ENCODE data around the gene MEX3D. TPM values are rescaled to one million over a fixed set of nuclear protein-coding genes. Genes with fewer than 3 reads are reported as not detected.

The MEX3D gene
- polyA plus RNA-seq, 1 donor: 17.8 TPM

GRCh38 chr19:1610579-1610978, 42.5 kb upstream of the MEX3D start:
- peaks cover 49% of the 10 kb centered on the region for H3K36me3 ChIP-seq (ENCODE audit: control insufficient read depth, insufficient read depth, low read length)

GRCh38 chr19:1609680-1610474, 41.8 kb upstream of the MEX3D start:
- H3K36me3 ChIP-seq (ENCODE audit: control insufficient read depth, insufficient read depth, low read length): peaks cover 42% of the 10 kb centered on the region
- no peak for DNase-seq
- H3K9me3 ChIP-seq (ENCODE audit: control insufficient read depth, low read depth, low read length): no peaks in the 10 kb centered on the region
- no CpG with 5 or more reads among the region's 16 CpGs for WGBS (ENCODE audit: insufficient coverage, low lambda C conversion rate)
- H3K4me1 ChIP-seq (ENCODE audit: control insufficient read depth, insufficient read depth, low read length): peaks cover 22% of the 10 kb centered on the region
- no peaks in the 10 kb centered on the region for H3K27me3 ChIP-seq (ENCODE audit: control insufficient read depth, insufficient read depth, low read length)
- H3K27ac ChIP-seq (ENCODE audit: low read length): no peak overlapping the region
- no peak overlapping the region for H3K4me3 ChIP-seq (ENCODE audit: low read length)

More at GRCh38 chr19:1610579-1610978, 42.5 kb upstream of the MEX3D start:
- no peaks in the 10 kb centered on the region for H3K27me3 ChIP-seq (ENCODE audit: control insufficient read depth, insufficient read depth, low read length)
- no CpG with 5 or more reads among the region's 11 CpGs for WGBS (ENCODE audit: insufficient coverage, low lambda C conversion rate)
- no peaks in the 10 kb centered on the region for H3K9me3 ChIP-seq (ENCODE audit: control insufficient read depth, low read depth, low read length)
- no peak for DNase-seq
- H3K4me3 ChIP-seq (ENCODE audit: low read length): no peak overlapping the region
- peaks cover 22% of the 10 kb centered on the region for H3K4me1 ChIP-seq (ENCODE audit: control insufficient read depth, insufficient read depth, low read length)
- no peak overlapping the region for H3K27ac ChIP-seq (ENCODE audit: low read length)

GRCh38 chr19:1609103-1609396, 40.9 kb upstream of the MEX3D start:
- no peaks in the 10 kb centered on the region for H3K9me3 ChIP-seq (ENCODE audit: control insufficient read depth, low read depth, low read length)
- WGBS (ENCODE audit: insufficient coverage, low lambda C conversion rate): no CpG with 5 or more reads among the region's 10 CpGs
- peaks cover 34% of the 10 kb centered on the region for H3K36me3 ChIP-seq (ENCODE audit: control insufficient read depth, insufficient read depth, low read length)
- DNase-seq: no peak
- H3K27me3 ChIP-seq (ENCODE audit: control insufficient read depth, insufficient read depth, low read length): no peaks in the 10 kb centered on the region
- peaks cover 22% of the 10 kb centered on the region for H3K4me1 ChIP-seq (ENCODE audit: control insufficient read depth, insufficient read depth, low read length)
- no peak overlapping the region for H3K4me3 ChIP-seq (ENCODE audit: low read length)
- H3K27ac ChIP-seq (ENCODE audit: low read length): no peak overlapping the region

- Histone ChIP-seq H3K36me3 (ENCODE audit: control insufficient read depth, insufficient read depth, low read length) (peaks cover 29% of the 10 kb centered on the region), H3K27ac (ENCODE audit: low read length) (no peak overlapping the region), H3K9me3 (ENCODE audit: control insufficient read depth, low read depth, low read length) (no peaks in the 10 kb centered on the region), H3K27me3 (ENCODE audit: control insufficient read depth, insufficient read depth, low read length) (no peaks in the 10 kb centered on the region), H3K4me3 (ENCODE audit: low read length) (no peak overlapping the region), H3K4me1 (ENCODE audit: control insufficient read depth, insufficient read depth, low read length) (peaks cover 16% of the 10 kb centered on the region)
- no CpG with 5 or more reads among the region's 23 CpGs for WGBS (ENCODE audit: insufficient coverage, low lambda C conversion rate)
- DNase-seq: no peak
Observed at GRCh38 chr19:1608359-1609102, 40.4 kb upstream of the MEX3D start.

- H3K9me3 ChIP-seq (ENCODE audit: control insufficient read depth, low read depth, low read length): no peaks in the 10 kb centered on the region
- H3K27me3 ChIP-seq (ENCODE audit: control insufficient read depth, insufficient read depth, low read length): no peaks in the 10 kb centered on the region
- WGBS (ENCODE audit: insufficient coverage, low lambda C conversion rate): 40% methylated on average over 2 of the region's 16 CpGs
- DNase-seq: no peak
- H3K36me3 ChIP-seq (ENCODE audit: control insufficient read depth, insufficient read depth, low read length): peaks cover 17% of the 10 kb centered on the region
- peak overlapping the region; percentile 94 for H3K4me3 ChIP-seq (ENCODE audit: low read length)
- peaks cover 5% of the 10 kb centered on the region for H3K4me1 ChIP-seq (ENCODE audit: control insufficient read depth, insufficient read depth, low read length)
- H3K27ac ChIP-seq (ENCODE audit: low read length): peak overlapping the region; percentile 91
Observed at GRCh38 chr19:1606138-1606651, 38.1 kb upstream of the MEX3D start.

- H3K27ac ChIP-seq (ENCODE audit: low read length): peak within 1 kb of the TSS; percentile 91
- peaks cover 5% of the 10 kb centered on the region for H3K4me1 ChIP-seq (ENCODE audit: control insufficient read depth, insufficient read depth, low read length)
- WGBS (ENCODE audit: insufficient coverage, low lambda C conversion rate): no CpG with 5 or more reads among the region's 79 CpGs
- H3K9me3 ChIP-seq (ENCODE audit: control insufficient read depth, low read depth, low read length): no peaks in the 10 kb centered on the region
- no peaks in the 10 kb centered on the region for H3K27me3 ChIP-seq (ENCODE audit: control insufficient read depth, insufficient read depth, low read length)
- H3K4me3 ChIP-seq (ENCODE audit: low read length): peak within 1 kb of the TSS; percentile 94
- H3K36me3 ChIP-seq (ENCODE audit: control insufficient read depth, insufficient read depth, low read length): peaks cover 11% of the 10 kb centered on the region
- peak; percentile 92 to 97 for DNase-seq
Observed at GRCh38 chr19:1605236-1606137, 37.4 kb upstream of the MEX3D start, which contains the start of gene UQCR11. Gene UQCR11 (minus strand): TSS chr19:1605462. CDS start chr19:1605409, 53 bp downstream.

- H3K27ac ChIP-seq (ENCODE audit: low read length): no peak overlapping the region
- no peaks in the 10 kb centered on the region for H3K9me3 ChIP-seq (ENCODE audit: control insufficient read depth, low read depth, low read length)
- no peak for DNase-seq
- H3K4me1 ChIP-seq (ENCODE audit: control insufficient read depth, insufficient read depth, low read length): peaks cover 5% of the 10 kb centered on the region
- no peaks in the 10 kb centered on the region for H3K27me3 ChIP-seq (ENCODE audit: control insufficient read depth, insufficient read depth, low read length)
- H3K36me3 ChIP-seq (ENCODE audit: control insufficient read depth, insufficient read depth, low read length): peaks cover 36% of the 10 kb centered on the region
- no peak overlapping the region for H3K4me3 ChIP-seq (ENCODE audit: low read length)
- 100% methylated on average over 2 of the region's 21 CpGs for WGBS (ENCODE audit: insufficient coverage, low lambda C conversion rate)
Observed at GRCh38 chr19:1602091-1602707, 34.1 kb upstream of the MEX3D start.

- WGBS (ENCODE audit: insufficient coverage, low lambda C conversion rate): no CpG with 5 or more reads among the region's 14 CpGs
- DNase-seq: no peak
- Histone ChIP-seq H3K4me3 (ENCODE audit: low read length) (no peak overlapping the region), H3K9me3 (ENCODE audit: control insufficient read depth, low read depth, low read length) (no peaks in the 10 kb centered on the region), H3K27me3 (ENCODE audit: control insufficient read depth, insufficient read depth, low read length) (no peaks in the 10 kb centered on the region), H3K36me3 (ENCODE audit: control insufficient read depth, insufficient read depth, low read length) (peaks cover 41% of the 10 kb centered on the region), H3K27ac (ENCODE audit: low read length) (no peak overlapping the region), H3K4me1 (ENCODE audit: control insufficient read depth, insufficient read depth, low read length) (peaks cover 5% of the 10 kb centered on the region)
Observed at GRCh38 chr19:1601613-1602064, 33.5 kb upstream of the MEX3D start.

- H3K27me3 ChIP-seq (ENCODE audit: control insufficient read depth, insufficient read depth, low read length): no peaks in the 10 kb centered on the region
- no peak overlapping the region for H3K27ac ChIP-seq (ENCODE audit: low read length)
- no CpG with 5 or more reads among the region's 15 CpGs for WGBS (ENCODE audit: insufficient coverage, low lambda C conversion rate)
- no peak for DNase-seq
- no peaks in the 10 kb centered on the region for H3K9me3 ChIP-seq (ENCODE audit: control insufficient read depth, low read depth, low read length)
- no peak overlapping the region for H3K4me3 ChIP-seq (ENCODE audit: low read length)
- peaks cover 46% of the 10 kb centered on the region for H3K36me3 ChIP-seq (ENCODE audit: control insufficient read depth, insufficient read depth, low read length)
- H3K4me1 ChIP-seq (ENCODE audit: control insufficient read depth, insufficient read depth, low read length): no peaks in the 10 kb centered on the region
Observed at GRCh38 chr19:1599460-1599846, 31.3 kb upstream of the MEX3D start.
